Thoracic aorta (tissue), 2 donors: ENCODE data around the gene PPM1H. TPM values are rescaled to one million over a fixed set of nuclear protein-coding genes. Genes with fewer than 3 reads are reported as not detected.

Experiments used
- ATAC-seq: fragments of 150-250 bp; one replicate; pipeline ENCODE4 v1.8.0; 2017; ENCODE audit warnings: low read depth; ENCODE audit not compliant: insufficient number of reproducible peaks, low FRiP score
- DNase-seq: peaks from one replicate; pipeline ENCODE4 v3.0.0-alpha.2; 2020; ENCODE audit warnings: low spot score
- H3K27ac ChIP-seq, 2 donors: fragments of 200-600 bp; sonication (generic); 1 replicate in 1 of 2; 2 replicates in 1 of 2; pipeline ENCODE4 v1.5.1; 2016; ENCODE audit warnings: mild to moderate bottlenecking in 2 of 2, moderate library complexity in 2 of 2
- H3K27me3 ChIP-seq: fragments of 200-600 bp; sonication (generic); replicated peaks from 2 replicates; pipeline ENCODE4 v1.6.0; 2016; ENCODE audit warnings: mild to moderate bottlenecking; ENCODE audit not compliant: insufficient read depth
- H3K36me3 ChIP-seq: fragments of 200-600 bp; sonication (generic); one replicate; pipeline ENCODE4 v1.5.1; 2016
- H3K4me1 ChIP-seq, 2 donors: fragments of 200-600 bp; sonication (generic); 1 replicate in 1 of 2; 2 replicates in 1 of 2; pipeline versions ENCODE4 v1.5.1 to v1.6.0; 2016; ENCODE audit warnings: low read depth in 2 of 2, mild to moderate bottlenecking in 1 of 2; ENCODE audit not compliant: control insufficient read depth in 1 of 2
- H3K4me3 ChIP-seq: fragments of 200-600 bp; sonication (generic); 2 replicates; pipeline ENCODE4 v1.5.1; 2016; ENCODE audit warnings: mild to moderate bottlenecking
- H3K9me3 ChIP-seq: fragments of 200-600 bp; sonication (generic); 2 replicates; pipeline ENCODE4 v1.5.1; 2016
- CTCF ChIP-seq: fragments of 200-600 bp; sonication (generic); IDR thresholded peaks from one replicate; pipeline ENCODE4 v1.5.1; 2019; ENCODE audit warnings: antibody characterized with exemption
- total RNA-seq, 2 donors: library from RNA; depleted of rRNA; stranded (reverse); fragments of >200 nt; gene quantifications; one replicate each; pipeline versions ENCODE4 v1.1.0 to v1.2.3, GENCODE V29; 2016

PPM1H gene
- total RNA-seq, 2 donors from 2014 or later, result 9.1 to 10.3 TPM

- H3K27me3 ChIP-seq, result no peaks in the 10 kb centered on the region
Measured at GRCh38 chr12:62925680-62926079, 9.3 kb downstream of the PPM1H start.

DNA sequence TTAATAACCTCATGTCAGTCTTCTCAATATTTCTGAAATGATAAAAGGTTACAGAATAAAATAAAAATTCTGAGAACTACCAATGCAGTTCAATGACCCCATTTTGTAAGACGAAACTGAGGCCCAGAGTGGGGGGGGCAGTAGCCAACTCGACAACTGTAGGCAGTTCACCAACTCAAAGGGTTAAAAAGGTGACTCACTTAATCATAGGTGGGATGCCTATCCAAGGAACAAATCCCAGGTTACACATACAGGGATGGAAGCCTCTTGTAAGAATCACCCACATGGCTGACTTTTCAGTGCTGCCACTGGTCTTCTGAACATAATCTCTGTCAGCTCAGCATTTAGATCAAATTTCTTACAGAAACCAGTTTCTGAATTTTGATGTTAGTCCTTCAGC, 10.9 kb downstream of the PPM1H start:
- H3K27ac ChIP-seq, result no peak overlapping the region
- DNase-seq, result no peak
- H3K36me3 ChIP-seq, result no peaks in the 10 kb centered on the region
- no peak overlapping the region for H3K4me3 ChIP-seq
- no peaks in the 10 kb centered on the region for H3K27me3 ChIP-seq
- ATAC-seq, result no peak
- no peak for TF ChIP-seq CTCF
- no peaks in the 10 kb centered on the region for H3K4me1 ChIP-seq
- no peaks in the 10 kb centered on the region for H3K9me3 ChIP-seq

More at GRCh38 chr12:62925680-62926079, 9.3 kb downstream of the PPM1H start:
- no peak overlapping the region for H3K4me3 ChIP-seq
- H3K9me3 ChIP-seq, result no peaks in the 10 kb centered on the region
- no peak for DNase-seq
- H3K4me1 ChIP-seq, result no peaks in the 10 kb centered on the region
- ATAC-seq, result no peak
- TF ChIP-seq CTCF, result no peak
- H3K27ac ChIP-seq, result no peak overlapping the region
- no peaks in the 10 kb centered on the region for H3K36me3 ChIP-seq

DNA sequence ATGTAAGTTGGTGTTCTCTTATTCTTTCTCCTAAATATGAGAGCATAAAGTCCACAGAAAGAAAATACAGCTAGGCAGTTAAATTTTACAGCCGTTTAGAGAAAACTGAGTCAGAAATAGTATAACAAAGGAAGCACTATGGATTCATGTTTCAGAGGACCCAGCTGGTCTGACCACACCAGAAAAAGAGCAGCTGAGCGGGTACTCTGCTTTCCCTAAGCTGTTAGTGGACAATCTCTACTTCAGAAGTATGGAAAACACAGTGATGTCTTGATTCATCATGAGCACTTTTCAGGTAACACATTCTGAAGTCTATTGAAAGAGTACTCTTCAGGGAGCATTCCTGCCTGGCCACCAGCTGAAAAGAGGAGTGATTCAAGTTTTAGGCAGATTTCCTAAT, 12.4 kb downstream of the PPM1H start:
- no peaks in the 10 kb centered on the region for H3K4me1 ChIP-seq
- TF ChIP-seq CTCF, result no peak
- no peaks in the 10 kb centered on the region for H3K36me3 ChIP-seq
- no peaks in the 10 kb centered on the region for H3K9me3 ChIP-seq
- DNase-seq (no peak), ATAC-seq (no peak)
- H3K27me3 ChIP-seq, result no peaks in the 10 kb centered on the region
- H3K27ac ChIP-seq, result no peak overlapping the region
- no peak overlapping the region for H3K4me3 ChIP-seq

- TF ChIP-seq CTCF, result no peak
- no peaks in the 10 kb centered on the region for H3K27me3 ChIP-seq
- no peak overlapping the region for H3K27ac ChIP-seq
- DNase-seq (no peak), ATAC-seq (no peak)
- no peak overlapping the region for H3K4me3 ChIP-seq
- no peaks in the 10 kb centered on the region for H3K9me3 ChIP-seq
- no peaks in the 10 kb centered on the region for H3K36me3 ChIP-seq
- H3K4me1 ChIP-seq, result no peaks in the 10 kb centered on the region
Measured at GRCh38 chr12:62919838-62920237, 15.1 kb downstream of the PPM1H start.

DNA sequence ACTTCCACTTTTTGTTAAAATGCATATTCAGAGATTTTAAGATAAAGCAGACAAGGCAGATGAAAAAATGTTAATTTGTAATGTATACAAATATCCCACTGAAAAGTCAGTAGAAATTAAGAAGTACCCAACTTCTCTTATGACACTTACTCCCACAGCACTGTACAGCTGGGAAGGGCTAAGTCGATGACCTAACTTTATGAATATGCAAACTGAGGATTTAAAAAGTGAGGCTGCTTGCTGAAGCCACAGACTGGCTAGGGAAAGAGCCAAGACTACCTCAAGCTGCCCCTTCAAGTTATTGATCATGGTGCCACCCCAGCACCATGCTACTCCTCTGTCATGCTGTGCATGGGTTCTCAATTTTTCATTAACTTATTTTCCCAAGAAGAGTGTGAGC, 17.0 kb downstream of the PPM1H start:
- no peaks in the 10 kb centered on the region for H3K4me1 ChIP-seq
- H3K9me3 ChIP-seq, result no peaks in the 10 kb centered on the region
- ATAC-seq, result no peak
- H3K27me3 ChIP-seq, result no peaks in the 10 kb centered on the region
- no peaks in the 10 kb centered on the region for H3K36me3 ChIP-seq
- no peak overlapping the region for H3K4me3 ChIP-seq
- no peak for DNase-seq
- no peak overlapping the region for H3K27ac ChIP-seq
- no peak for TF ChIP-seq CTCF
